HCT116 (cell line): ENCODE measurements around the gene ERC1. TPM values are rescaled to one million over a fixed set of nuclear protein-coding genes. Genes with fewer than 3 reads are reported as not detected.

ENCODE experiments used
- ATAC-seq: fragments of 200-7000 bp; cut with Tn5 transposase; 2 replicates; pipeline ENCODE4 v1.9.1; 2020; ENCODE audit warnings: mild to moderate bottlenecking, moderate library complexity
- BruUV-seq: library from RNA; stranded (reverse); fragments of 400-500 nt; replicated peaks from 2 replicates; lab custom pipeline; 2021; lab: Mats Ljungman, UMichigan
- CTCF ChIA-PET: fragments of 300-600 bp; sonication (Branson Sonifier 250); formaldehyde crosslinking; loops from one replicate; lab custom pipeline; 2021; ENCODE audit warnings: antibody characterized with exemption; lab: Charles Lee
- POLR2A ChIA-PET: fragments of 300-600, 350-600 bp; sonication (Branson Sonifier 250); formaldehyde crosslinking; loops from one replicate; lab custom pipeline; 2021; ENCODE audit warnings: antibody characterized with exemption; lab: Charles Lee
- RAD21 ChIA-PET, 2 experiments: fragments of 300-600 bp; sonication (Branson Sonifier 250); formaldehyde crosslinking; loops; one replicate each; lab custom pipeline; 2023; ENCODE audit warnings: low total read pairs in 2 of 2; ENCODE audit not compliant: uncharacterized antibody in 2 of 2, unreplicated experiment in 2 of 2, low non-redundant PET in 1 of 2; lab: Charles Lee
- DNase-seq: peaks from one replicate; pipeline ENCODE4 v3.0.0-alpha.2; 2010; ENCODE audit warnings: low read depth, low spot score
- H2AFZ ChIP-seq: fragments of 200-600 bp; shearing (Covaris generic), sonication (generic); 2 replicates; pipeline ENCODE4 v1.6.1; 2017; ENCODE audit warnings: low read depth, mixed run types, mixed read lengths, antibody characterized with exemption, low read length; ENCODE audit not compliant: poor library complexity, severe bottlenecking
- H3K27ac ChIP-seq: 2 replicates; pipeline ENCODE4 v1.5.1; 2012; ENCODE audit warnings: low read depth, low read length
- H3K27me3 ChIP-seq: fragments of 200-600 bp; sonication (generic); 2 replicates; pipeline ENCODE4 v1.6.1; 2016; ENCODE audit warnings: mixed run types, low read length, mixed read lengths; ENCODE audit not compliant: insufficient read depth
- H3K36me3 ChIP-seq, 2 experiments: fragments of 200-500 bp in 1 of 2; fragments of 200-600 bp in 1 of 2; sonication (Bioruptor generic) in 1 of 2; sonication (generic) in 1 of 2; 2 replicates each; pipeline versions ENCODE4 v1.5.1 to v1.6.1; 2014 to 2016; ENCODE audit warnings: low read length in 2 of 2, inconsistent platforms in 1 of 2, mixed read lengths in 1 of 2, mixed run types in 1 of 2; ENCODE audit not compliant: insufficient read depth in 2 of 2, control insufficient read depth in 1 of 2
- H3K4me1 ChIP-seq, 2 experiments: fragments of 200-600 bp in 1 of 2; sonication (generic) in 1 of 2; 2 replicates each; pipeline versions ENCODE4 v1.5.1 to v1.6.1; 2012 to 2017; ENCODE audit warnings: low read length in 2 of 2, inconsistent platforms in 1 of 2, mild to moderate bottlenecking in 1 of 2, mixed read lengths in 1 of 2, mixed run types in 1 of 2, moderate library complexity in 1 of 2; ENCODE audit not compliant: insufficient read depth in 2 of 2, control insufficient read depth in 1 of 2
- H3K4me2 ChIP-seq: fragments of 200-600 bp; sonication (generic); 2 replicates; pipeline ENCODE4 v1.6.1; 2017; ENCODE audit warnings: mixed run types, low read length, mixed read lengths
- H3K4me3 ChIP-seq, 2 experiments: fragments of 200-600 bp in 1 of 2; sonication (generic) in 1 of 2; replicated peaks in 1 of 2; 2 replicates each; pipeline ENCODE4 v1.5.1; 2011 to 2016; ENCODE audit warnings: low read length in 2 of 2, control low read depth in 1 of 2, low read depth in 1 of 2, mild to moderate bottlenecking in 1 of 2, mixed read lengths in 1 of 2, mixed run types in 1 of 2
- H3K79me2 ChIP-seq: fragments of 200-600 bp; sonication (generic); 2 replicates; pipeline ENCODE4 v1.6.1; 2017; ENCODE audit warnings: mild to moderate bottlenecking, mixed run types, low read length, moderate library complexity, mixed read lengths; ENCODE audit not compliant: insufficient read depth
- H3K9ac ChIP-seq: fragments of 200-600 bp; sonication (generic); 2 replicates; pipeline ENCODE4 v1.6.1; 2016; ENCODE audit warnings: low read length, mixed read lengths
- H3K9me2 ChIP-seq: fragments of 200-600 bp; sonication (generic), shearing (Covaris generic); 2 replicates; pipeline ENCODE4 v1.6.1; 2017; ENCODE audit warnings: mixed run types, mild to moderate bottlenecking, moderate library complexity; ENCODE audit not compliant: insufficient read depth
- H3K9me3 ChIP-seq, 2 experiments: fragments of 200-500 bp in 1 of 2; fragments of 200-600 bp in 1 of 2; sonication (Bioruptor generic) in 1 of 2; sonication (generic) in 1 of 2; 2 replicates each; pipeline ENCODE4 v1.6.1; 2014 to 2017; ENCODE audit warnings: low read length in 2 of 2, mixed read lengths in 2 of 2, inconsistent platforms in 1 of 2, low read depth in 1 of 2, mild to moderate bottlenecking in 1 of 2, mixed run types in 1 of 2, moderate library complexity in 1 of 2; ENCODE audit not compliant: control insufficient read depth in 1 of 2, insufficient read depth in 1 of 2
- H4K20me1 ChIP-seq: fragments of 200-600 bp; sonication (generic), shearing (Covaris generic); 2 replicates; pipeline ENCODE4 v1.6.1; 2017; ENCODE audit warnings: mixed run types, mild to moderate bottlenecking, moderate library complexity; ENCODE audit not compliant: insufficient read depth
- CBX3 ChIP-seq: IDR thresholded peaks from 2 replicates; pipeline ENCODE4 v1.6.1; 2012; ENCODE audit warnings: low read depth
- EGR1 ChIP-seq: IDR thresholded peaks from 2 replicates; pipeline ENCODE4 v1.6.1; 2012; ENCODE audit warnings: low read depth
- ELF1 ChIP-seq: IDR thresholded peaks from 2 replicates; pipeline ENCODE4 v1.6.1; 2012; ENCODE audit warnings: low read depth, borderline replicate concordance
- EZH2phosphoT487 ChIP-seq: fragments of 200-600 bp; IDR thresholded peaks from 2 replicates; pipeline ENCODE4 v1.6.1; 2018; ENCODE audit warnings: antibody characterized with exemption, borderline replicate concordance
- FOSL1 ChIP-seq: IDR thresholded peaks from 2 replicates; pipeline ENCODE4 v1.6.1; 2012; ENCODE audit warnings: low read depth
- POLR2AphosphoS5 ChIP-seq: IDR thresholded peaks from 2 replicates; pipeline ENCODE4 v1.6.1; 2011; ENCODE audit warnings: mild to moderate bottlenecking, low read depth, low read length, moderate library complexity
- REST ChIP-seq: IDR thresholded peaks from 2 replicates; pipeline ENCODE4 v1.6.1; 2012; ENCODE audit warnings: low read depth
- SP1 ChIP-seq: IDR thresholded peaks from 2 replicates; pipeline ENCODE4 v1.6.1; 2012; ENCODE audit warnings: low read depth
- TCF7L2 ChIP-seq: IDR thresholded peaks from 2 replicates; pipeline ENCODE4 v1.7.0; 2011; ENCODE audit warnings: borderline replicate concordance, inconsistent platforms; ENCODE audit not compliant: insufficient read depth, insufficient read length; ENCODE audit errors: extremely low read depth
- YY1 ChIP-seq: IDR thresholded peaks from 2 replicates; pipeline ENCODE4 v1.6.1; 2011; ENCODE audit warnings: low read length, low read depth, moderate library complexity, mild to moderate bottlenecking; ENCODE audit not compliant: insufficient replicate concordance; ENCODE audit errors: extremely low read depth
- ZBTB33 ChIP-seq: IDR thresholded peaks from 2 replicates; pipeline ENCODE4 v1.6.1; 2011; ENCODE audit warnings: mild to moderate bottlenecking, low read length, moderate library complexity; ENCODE audit not compliant: insufficient replicate concordance; ENCODE audit errors: extremely low read depth
- ZFX ChIP-seq: fragments of 450-650 bp; IDR thresholded peaks from 2 replicates; pipeline ENCODE4 v1.6.1; 2017
- ZNF274 ChIP-seq: fragments of 200-500 bp; sonication (Bioruptor generic); IDR thresholded peaks from 2 replicates; pipeline ENCODE4 v1.6.1; 2014; ENCODE audit warnings: mild to moderate bottlenecking, low read depth, low read length, inconsistent platforms
- intact Hi-C: fragments of 100-400 bp; cut with micrococcal nuclease; formaldehyde crosslinking; loops from 2 replicates; pipeline ENCODE4 v1.10.0; 2022
- total RNA-seq: library from RNA; stranded (reverse); gene quantifications from one replicate; pipeline ENCODE4 v1.2.1, GENCODE V29; 2021; ENCODE audit not compliant: unreplicated experiment

The ERC1 gene
- total RNA-seq, 1 experiment from 2014 or later: 41.9 TPM

- Histone ChIP-seq H3K4me3 (no peak overlapping the region), H3K36me3 (no peaks in the 10 kb centered on the region), H3K4me1 (peaks cover 19 to 20% of the 10 kb centered on the region in 2 experiments), H3K79me2 (no peaks in the 10 kb centered on the region), H3K27me3 (no peaks in the 10 kb centered on the region), H4K20me1 (no peaks in the 10 kb centered on the region), H3K9ac (no peak overlapping the region), H3K27ac (no peak overlapping the region), H2AFZ (no peak overlapping the region), H3K9me2 (no peaks in the 10 kb centered on the region), H3K9me3 (no peaks in the 10 kb centered on the region), H3K4me2 (no peak overlapping the region)
- BruUV-seq: no TSS peak
- ATAC-seq (no peak), DNase-seq (no peak)
- CTCF ChIA-PET: no interaction called here
- POLR2A ChIA-PET: no interaction called here
- intact Hi-C loops: no loop called here
- TF ChIP-seq REST (no peak), ZFX (no peak), POLR2AphosphoS5 (no peak), ZBTB33 (no peak), FOSL1 (no peak), EZH2phosphoT487 (no peak), SP1 (no peak), YY1 (no peak), CBX3 (no peak), TCF7L2 (no peak), EGR1 (no peak), ELF1 (no peak), ZNF274 (no peak)
- RAD21 ChIA-PET: no interaction called here
These were observed 488.6 kb downstream of the ERC1 start for GRCh38 chr12:1479645-1480044.
